HepG2 (cell line): ENCODE results near the gene SNED1. TPM values are rescaled to one million over a fixed set of nuclear protein-coding genes. Genes with fewer than 3 reads are reported as not detected.

Experiments used
- ATAC-seq: fragments of 200-7000 bp; cut with Tn5 transposase; 3 replicates; pipeline ENCODE4 v1.9.1; 2020; ENCODE audit warnings: mild to moderate bottlenecking, moderate library complexity
- BruUV-seq: library from RNA; stranded (reverse); fragments of 400-500 nt; replicated peaks from 2 replicates; lab custom pipeline; 2021; lab: Mats Ljungman, UMichigan
- CTCF ChIA-PET: fragments of 300-600 bp; formaldehyde crosslinking; extraction: SDS; loops from one replicate; lab custom pipeline; 2021; ENCODE audit warnings: low total read pairs, inconsistent platforms, low intra/inter-chr PET ratio; lab: Yijun Ruan, JAX
- POLR2A ChIA-PET: fragments of 350-600 bp; sonication (Branson Sonifier 250); formaldehyde crosslinking; loops from one replicate; lab custom pipeline; 2020; ENCODE audit warnings: antibody characterized with exemption, inconsistent platforms; lab: Yijun Ruan, JAX
- DNase-seq: peaks from one replicate; pipeline ENCODE4 v3.0.0-alpha.2; 2015; ENCODE audit warnings: low spot score
- FAIRE-seq: peaks from 3 replicates; lab custom pipeline; 2011; peaks lifted over from hg19 to GRCh38; lab: Jason Lieb, UNC
- H2AFZ ChIP-seq: one replicate; pipeline ENCODE4 v1.6.1; 2011; ENCODE audit warnings: low read length, inconsistent platforms
- H3K27ac ChIP-seq: fragments of 300-600 bp; 3 replicates; pipeline ENCODE4 v1.8.0; 2011; ENCODE audit warnings: mixed run types, mild to moderate bottlenecking, mixed read lengths, low read length, inconsistent platforms; ENCODE audit not compliant: insufficient read depth; ENCODE audit errors: extremely low read length
- H3K27me3 ChIP-seq, 2 experiments: fragments of 200-600 bp in 1 of 2; 2 replicates in 1 of 2; 3 replicates in 1 of 2; pipeline versions ENCODE4 v1.6.0 to v1.8.0; 2011; ENCODE audit warnings: low read length in 2 of 2, mild to moderate bottlenecking in 2 of 2, moderate library complexity in 2 of 2, inconsistent platforms in 1 of 2; ENCODE audit not compliant: insufficient read depth in 2 of 2, control insufficient read depth in 1 of 2
- H3K36me3 ChIP-seq, 2 experiments: fragments of 200-600 bp in 1 of 2; replicated peaks in 1 of 2; 2 replicates in 1 of 2; 3 replicates in 1 of 2; pipeline versions ENCODE4 v1.5.1 to v1.8.0; 2011; ENCODE audit warnings: low read length in 2 of 2, inconsistent platforms in 1 of 2; ENCODE audit not compliant: insufficient read depth in 2 of 2, control insufficient read depth in 1 of 2
- H3K4me1 ChIP-seq: 2 replicates; pipeline ENCODE4 v1.5.1; 2012; ENCODE audit warnings: low read length, inconsistent platforms; ENCODE audit not compliant: insufficient read depth
- H3K4me2 ChIP-seq: 2 replicates; pipeline ENCODE4 v1.6.0; 2011; ENCODE audit warnings: low read depth, low read length, inconsistent platforms
- H3K4me3 ChIP-seq, 3 experiments: fragments of 200-600 bp in 1 of 3; sonication (generic), shearing (Covaris generic) in 1 of 3; replicated peaks in 1 of 3; 2 replicates each; pipeline ENCODE4 v1.5.1; 2011 to 2016; ENCODE audit warnings: low read length in 3 of 3, inconsistent platforms in 2 of 3, low read depth in 2 of 3, mild to moderate bottlenecking in 2 of 3, control low read depth in 1 of 3, mixed read lengths in 1 of 3; ENCODE audit not compliant: insufficient read depth in 1 of 3
- H3K79me2 ChIP-seq: one replicate; pipeline ENCODE4 v1.6.1; 2011; ENCODE audit warnings: low read length, inconsistent platforms; ENCODE audit not compliant: insufficient read depth
- H3K9ac ChIP-seq: 2 replicates; pipeline ENCODE4 v1.6.0; 2011; ENCODE audit warnings: mild to moderate bottlenecking, low read depth, low read length, inconsistent platforms; ENCODE audit not compliant: insufficient read depth
- H3K9me3 ChIP-seq: 2 replicates; pipeline ENCODE4 v1.5.1; 2012; ENCODE audit warnings: mild to moderate bottlenecking, low read length
- H4K20me1 ChIP-seq: 2 replicates; pipeline ENCODE4 v1.6.0; 2011; ENCODE audit warnings: inconsistent platforms, mild to moderate bottlenecking, low read length, moderate library complexity; ENCODE audit not compliant: insufficient read depth
- CTCF ChIP-seq: sonication (generic); formaldehyde crosslinking; IDR thresholded peaks from 2 replicates; pipeline ENCODE4 v1.5.0; 2020; ENCODE audit warnings: mild to moderate bottlenecking, missing genetic modification reagents, moderate library complexity
- DRAP1 ChIP-seq: IDR thresholded peaks from 2 replicates; pipeline ENCODE4 v1.6.1; 2016; ENCODE audit warnings: missing genetic modification reagents, missing compliant biosample characterization
- HIC2 ChIP-seq: sonication (generic); formaldehyde crosslinking; IDR thresholded peaks from 2 replicates; pipeline ENCODE4 v1.9.0; 2022; ENCODE audit warnings: low read depth, missing genetic modification reagents
- MIXL1 ChIP-seq: IDR thresholded peaks from 2 replicates; pipeline ENCODE4 v1.6.1; 2016
- MTF2 ChIP-seq: sonication (generic); formaldehyde crosslinking; IDR thresholded peaks from 2 replicates; pipeline ENCODE4 v1.5.0; 2020; ENCODE audit warnings: missing genetic modification reagents, borderline replicate concordance
- NKX3-1 ChIP-seq: sonication (generic); formaldehyde crosslinking; IDR thresholded peaks from 2 replicates; pipeline ENCODE4 v1.5.0; 2020; ENCODE audit warnings: missing genetic modification reagents
- PBX2 ChIP-seq: IDR thresholded peaks from 2 replicates; pipeline ENCODE4 v1.6.1; 2016; ENCODE audit warnings: control low read depth
- THAP11 ChIP-seq: IDR thresholded peaks from 2 replicates; pipeline ENCODE4 v1.6.1; 2016; ENCODE audit warnings: missing biosample characterization, missing genetic modification reagents
- ZNF142 ChIP-seq: sonication (generic); formaldehyde crosslinking; IDR thresholded peaks from 2 replicates; pipeline ENCODE4 v1.4.0; 2020; ENCODE audit warnings: missing genetic modification reagents
- ZNF335 ChIP-seq: sonication (generic); formaldehyde crosslinking; IDR thresholded peaks from 2 replicates; pipeline ENCODE4 v1.4.0; 2020; ENCODE audit warnings: missing genetic modification reagents
- WGBS: methylation state at CpG from one replicate; pipeline ENCODE4 v1.1.6; 2017; ENCODE audit warnings: low lambda C conversion rate; 5-methylcytosine and 5-hydroxymethylcytosine counted together
- in situ Hi-C: cut with HindIII; loops from 2 replicates; pipeline ENCODE4 v1.10.0; 2017; ENCODE audit warnings: low pct_unique_long_range_greater_than_20kb; ENCODE audit not compliant: extremely low pct_ligation_motif_present
- intact Hi-C: fragments of 100-400 bp; cut with micrococcal nuclease; formaldehyde crosslinking; loops from one replicate; pipeline ENCODE4 v1.10.0; 2022; ENCODE audit not compliant: unreplicated experiment
- polyA plus RNA-seq, 8 experiments: library from polyadenylated mRNA; depleted of rRNA in 3 of 8; stranded (reverse) in 7 of 8; unstranded in 1 of 8; fragments of >200 nt; fragmentation: Illumina TruSeq in 4 of 8; extraction: Trizol in 4 of 8; gene quantifications; 2 replicates each; pipeline versions ENCODE4 v1.2.1 to v1.2.3, GENCODE V29; 2011 to 2016; ENCODE audit warnings: low read depth in 4 of 8, missing spikeins in 1 of 8, mixed read lengths in 1 of 8; ENCODE audit not compliant: insufficient read depth in 1 of 8
- total RNA-seq, 5 experiments: library from RNA; depleted of rRNA; stranded (reverse); fragments of >200 nt; fragmentation: Illumina TruSeq; extraction: Trizol; gene quantifications; 2 replicates each; pipeline ENCODE4 v1.2.3, GENCODE V29; 2016; ENCODE audit warnings: low read depth in 1 of 5

Gene SNED1
- total and polyA plus RNA-seq, 2 of the 13 experiments (the other 11 are each of a cell fraction or from before 2014, with no cell fraction given) = 0.15 to 0.65 TPM

GRCh38 chr2:241049739-241050623 lies 51.6 kb downstream of the SNED1 start:
- POLR2A ChIA-PET = no interaction called here
- no TSS peak for BruUV-seq
- TF ChIP-seq CTCF (no peak), DRAP1 (no peak), ZNF142 (CRISPR knock-in tag) (no peak), PBX2 (no peak), MIXL1 (CRISPR knock-in tag) (no peak), ZNF335 (CRISPR knock-in tag) (no peak), NKX3-1 (CRISPR knock-in tag) (no peak), THAP11 (CRISPR knock-in tag) (no peak), HIC2 (CRISPR knock-in tag) (no peak), MTF2 (no peak)

More at GRCh38 chr2:241049739-241050623, 51.6 kb downstream of the SNED1 start:
- in situ Hi-C loops = no loop called here
- H2AFZ ChIP-seq = no peak overlapping the region
- H4K20me1 ChIP-seq = no peaks in the 10 kb centered on the region
- FAIRE-seq (no peak), DNase-seq (no peak), ATAC-seq (no peak)
- no peak overlapping the region for H3K27ac ChIP-seq
- H3K79me2 ChIP-seq = no peaks in the 10 kb centered on the region
- H3K9ac ChIP-seq = no peak overlapping the region
- no peaks in the 10 kb centered on the region for H3K4me1 ChIP-seq
- H3K4me3 ChIP-seq = no peak overlapping the region
- H3K36me3 ChIP-seq = no peaks in the 10 kb centered on the region
- intact Hi-C loops = no loop called here
- CTCF ChIA-PET = no interaction called here
- H3K27me3 ChIP-seq = no peaks in the 10 kb centered on the region
- H3K4me2 ChIP-seq = no peak overlapping the region
- H3K9me3 ChIP-seq = no peaks in the 10 kb centered on the region; the same call in 1 of the 2 replicates
- WGBS = 76% methylated on average over 28 of the region's 38 CpGs
